Esophagus squamous epithelium (tissue), 4 donors: Measurements from ENCODE around the gene KANSL3.

Experiments used
- POLR2A ChIP-seq, 4 donors: fragments of 450-650 bp; IDR thresholded peaks; one replicate each; pipeline ENCODE4 v1.6.1; 2017; ENCODE audit warnings: antibody characterized with exemption in 4 of 4, mild to moderate bottlenecking in 4 of 4, moderate library complexity in 3 of 4
- TF ChIP-seq, protein P1 (sequence below), 6 experiments: fragments of 450-650 bp in 4 of 6; fragments of 200-600 bp in 2 of 6; sonication (generic) in 2 of 6; IDR thresholded peaks; one replicate each; pipeline ENCODE4 v1.5.1; 2016 to 2019; ENCODE audit warnings: antibody characterized with exemption in 6 of 6, mild to moderate bottlenecking in 4 of 6, moderate library complexity in 4 of 6

DNA sequence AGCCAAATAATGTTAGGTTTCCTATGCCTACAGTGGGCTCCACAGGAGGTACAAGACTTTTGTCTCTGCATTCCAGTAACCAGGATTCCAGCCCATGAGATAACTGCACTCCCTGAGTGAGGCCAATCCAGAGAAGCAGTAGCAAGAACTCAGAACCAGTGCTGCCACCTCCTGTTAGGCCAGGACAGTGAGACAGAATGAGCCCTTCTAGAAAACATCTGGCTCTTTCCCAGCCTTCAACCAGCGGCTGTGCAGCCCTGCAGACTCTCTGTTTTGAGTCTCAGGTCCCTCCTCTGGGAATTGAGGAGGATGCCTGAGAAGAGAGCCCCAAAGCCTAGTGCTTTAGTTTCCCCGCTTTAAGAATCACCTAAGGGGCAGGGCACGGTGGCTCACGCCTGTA lies 57.3 kb downstream of the KANSL3 start:
- TF ChIP-seq, protein P1, sequence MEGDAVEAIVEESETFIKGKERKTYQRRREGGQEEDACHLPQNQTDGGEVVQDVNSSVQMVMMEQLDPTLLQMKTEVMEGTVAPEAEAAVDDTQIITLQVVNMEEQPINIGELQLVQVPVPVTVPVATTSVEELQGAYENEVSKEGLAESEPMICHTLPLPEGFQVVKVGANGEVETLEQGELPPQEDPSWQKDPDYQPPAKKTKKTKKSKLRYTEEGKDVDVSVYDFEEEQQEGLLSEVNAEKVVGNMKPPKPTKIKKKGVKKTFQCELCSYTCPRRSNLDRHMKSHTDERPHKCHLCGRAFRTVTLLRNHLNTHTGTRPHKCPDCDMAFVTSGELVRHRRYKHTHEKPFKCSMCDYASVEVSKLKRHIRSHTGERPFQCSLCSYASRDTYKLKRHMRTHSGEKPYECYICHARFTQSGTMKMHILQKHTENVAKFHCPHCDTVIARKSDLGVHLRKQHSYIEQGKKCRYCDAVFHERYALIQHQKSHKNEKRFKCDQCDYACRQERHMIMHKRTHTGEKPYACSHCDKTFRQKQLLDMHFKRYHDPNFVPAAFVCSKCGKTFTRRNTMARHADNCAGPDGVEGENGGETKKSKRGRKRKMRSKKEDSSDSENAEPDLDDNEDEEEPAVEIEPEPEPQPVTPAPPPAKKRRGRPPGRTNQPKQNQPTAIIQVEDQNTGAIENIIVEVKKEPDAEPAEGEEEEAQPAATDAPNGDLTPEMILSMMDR (IDR thresholded peaks at IDR 0.05): no peak
- TF ChIP-seq POLR2A (IDR thresholded peaks at IDR 0.05): no peak
